Skeletal muscle satellite cell (primary cell): Measurements from ENCODE around the gene ROR1.

Source experiments
- H3K27me3 ChIP-seq: 2 replicates; pipeline ENCODE4 v1.7.0; 2013; ENCODE audit warnings: low read length; ENCODE audit not compliant: control insufficient read depth, insufficient read depth
- H3K36me3 ChIP-seq: 2 replicates; pipeline ENCODE4 v1.7.0; 2013; ENCODE audit warnings: mild to moderate bottlenecking, control low read depth, low read length; ENCODE audit not compliant: insufficient read depth
- H3K4me1 ChIP-seq: 2 replicates; pipeline ENCODE4 v1.7.0; 2013; ENCODE audit warnings: low read length; ENCODE audit not compliant: control insufficient read depth, insufficient read depth
- H3K4me2 ChIP-seq: 2 replicates; pipeline ENCODE4 v1.7.0; 2013; ENCODE audit warnings: mild to moderate bottlenecking, low read length
- H3K4me3 ChIP-seq: 2 replicates; pipeline ENCODE4 v1.7.0; 2013; ENCODE audit warnings: low read length
- H3K9ac ChIP-seq: 2 replicates; pipeline ENCODE4 v1.7.0; 2013; ENCODE audit warnings: mild to moderate bottlenecking, low read depth, low read length, moderate library complexity
- H3K9me3 ChIP-seq: replicated peaks from 2 replicates; pipeline ENCODE4 v1.7.0; 2013; ENCODE audit warnings: mild to moderate bottlenecking, control low read depth, low read length

ROR1 gene

DNA sequence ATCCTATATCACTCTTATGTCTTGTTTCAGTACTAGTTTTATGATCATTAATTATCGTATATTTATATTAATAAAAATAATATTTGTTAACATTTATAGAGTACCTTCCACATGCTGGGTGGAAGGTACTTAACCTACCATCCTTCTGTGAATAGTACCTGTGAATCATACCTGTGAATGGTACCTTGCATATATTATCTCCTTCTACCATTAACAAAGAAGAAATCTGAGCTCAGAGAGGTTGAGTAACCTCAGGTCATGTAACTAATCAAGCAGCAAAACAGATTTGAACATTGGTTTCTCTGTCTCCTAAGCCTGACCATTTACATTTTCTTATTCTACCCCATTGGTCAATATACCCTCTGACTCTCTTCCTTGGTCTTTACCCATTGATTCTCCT, 255.2 kb downstream of the ROR1 start:
- Histone ChIP-seq H3K36me3 (no peaks in the 10 kb centered on the region), H3K9ac (no peak overlapping the region), H3K9me3 (no peaks in the 10 kb centered on the region), H3K4me3 (no peak overlapping the region), H3K4me1 (peaks cover 21% of the 10 kb centered on the region), H3K4me2 (no peak overlapping the region), H3K27me3 (no peaks in the 10 kb centered on the region)

GRCh38 chr1:64030411-64030810, 256.6 kb downstream of the ROR1 start:
- H3K27me3 ChIP-seq = no peaks in the 10 kb centered on the region
- H3K9ac ChIP-seq = no peak overlapping the region
- peaks cover 23% of the 10 kb centered on the region for H3K4me1 ChIP-seq
- no peaks in the 10 kb centered on the region for H3K36me3 ChIP-seq
- H3K4me2 ChIP-seq = no peak overlapping the region
- no peak overlapping the region for H3K4me3 ChIP-seq
- no peaks in the 10 kb centered on the region for H3K9me3 ChIP-seq

GRCh38 chr1:64031236-64031635, 257.4 kb downstream of the ROR1 start:
- H3K36me3 ChIP-seq = no peaks in the 10 kb centered on the region
- H3K9me3 ChIP-seq = no peaks in the 10 kb centered on the region
- H3K4me3 ChIP-seq = no peak overlapping the region
- H3K4me2 ChIP-seq = no peak overlapping the region
- H3K27me3 ChIP-seq = no peaks in the 10 kb centered on the region
- H3K4me1 ChIP-seq = peaks cover 23% of the 10 kb centered on the region
- H3K9ac ChIP-seq = no peak overlapping the region

- Histone ChIP-seq H3K27me3 (no peaks in the 10 kb centered on the region), H3K9me3 (no peaks in the 10 kb centered on the region), H3K4me2 (no peak overlapping the region), H3K4me3 (no peak overlapping the region), H3K36me3 (no peaks in the 10 kb centered on the region), H3K9ac (no peak overlapping the region), H3K4me1 (peaks cover 35% of the 10 kb centered on the region)
Observed at GRCh38 chr1:64033667-64034220, 259.9 kb downstream of the ROR1 start.

- Histone ChIP-seq H3K27me3 (no peaks in the 10 kb centered on the region), H3K4me3 (no peak overlapping the region), H3K4me1 (peaks cover 52% of the 10 kb centered on the region), H3K9ac (no peak overlapping the region), H3K36me3 (no peaks in the 10 kb centered on the region), H3K9me3 (no peaks in the 10 kb centered on the region), H3K4me2 (no peak overlapping the region)
Observed at GRCh38 chr1:64036549-64036948, 262.7 kb downstream of the ROR1 start.

DNA sequence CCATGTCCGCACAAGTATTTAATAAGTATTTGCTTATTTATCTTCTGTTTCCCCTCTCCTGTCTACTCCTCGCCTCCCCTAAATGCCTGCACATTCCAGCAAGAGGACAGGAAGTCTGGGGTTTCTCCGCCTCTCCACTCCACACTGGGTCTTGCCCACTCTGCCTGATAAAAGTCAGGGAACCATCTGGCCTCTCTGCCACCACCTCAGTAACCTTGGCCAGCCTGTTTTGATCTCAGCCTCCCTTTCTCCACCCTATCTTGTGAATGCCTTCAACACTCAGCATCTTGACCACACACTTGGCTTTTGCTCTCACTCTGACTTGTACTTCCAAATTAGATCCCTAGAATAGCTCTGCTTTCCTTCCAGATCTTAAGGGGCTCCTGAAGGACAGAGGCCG, 264.3 kb downstream of the ROR1 start:
- Histone ChIP-seq H3K4me1 (peaks cover 62% of the 10 kb centered on the region), H3K27me3 (no peaks in the 10 kb centered on the region), H3K9me3 (no peaks in the 10 kb centered on the region), H3K9ac (peak overlapping the region; percentile 70), H3K4me2 (no peak overlapping the region), H3K36me3 (no peaks in the 10 kb centered on the region), H3K4me3 (no peak overlapping the region)

DNA sequence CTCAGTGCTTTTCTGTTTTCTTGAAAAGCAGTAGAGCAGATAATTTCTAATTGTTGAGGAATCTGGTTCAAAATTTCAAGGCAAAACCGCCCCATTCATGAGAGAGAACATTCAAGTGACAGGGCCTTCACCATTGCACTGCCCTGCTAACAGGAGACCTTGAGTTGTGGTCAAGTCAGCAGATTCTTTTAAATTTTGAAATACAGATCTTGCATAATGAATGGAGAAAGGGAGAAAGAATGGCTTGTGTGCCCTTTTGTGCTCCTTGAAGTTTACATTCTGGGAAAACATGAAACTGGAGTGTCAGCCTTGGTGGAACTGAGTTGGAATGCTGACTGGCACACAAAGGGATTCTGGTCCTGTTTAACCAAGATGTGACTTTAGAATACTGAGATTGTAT, 265.1 kb downstream of the ROR1 start:
- H3K27me3 ChIP-seq = no peaks in the 10 kb centered on the region
- H3K4me1 ChIP-seq = peaks cover 62% of the 10 kb centered on the region
- peak overlapping the region; percentile 70 for H3K9ac ChIP-seq
- no peaks in the 10 kb centered on the region for H3K36me3 ChIP-seq
- H3K4me3 ChIP-seq = no peak overlapping the region
- H3K9me3 ChIP-seq = no peaks in the 10 kb centered on the region
- peak overlapping the region; percentile 19 for H3K4me2 ChIP-seq

GRCh38 chr1:64039390-64039926, 265.6 kb downstream of the ROR1 start:
- H3K4me3 ChIP-seq = no peak overlapping the region
- no peaks in the 10 kb centered on the region for H3K9me3 ChIP-seq
- H3K36me3 ChIP-seq = no peaks in the 10 kb centered on the region
- H3K4me2 ChIP-seq = peak overlapping the region; percentile 22
- peaks cover 64% of the 10 kb centered on the region for H3K4me1 ChIP-seq
- no peaks in the 10 kb centered on the region for H3K27me3 ChIP-seq
- H3K9ac ChIP-seq = peak overlapping the region; percentile 72

DNA sequence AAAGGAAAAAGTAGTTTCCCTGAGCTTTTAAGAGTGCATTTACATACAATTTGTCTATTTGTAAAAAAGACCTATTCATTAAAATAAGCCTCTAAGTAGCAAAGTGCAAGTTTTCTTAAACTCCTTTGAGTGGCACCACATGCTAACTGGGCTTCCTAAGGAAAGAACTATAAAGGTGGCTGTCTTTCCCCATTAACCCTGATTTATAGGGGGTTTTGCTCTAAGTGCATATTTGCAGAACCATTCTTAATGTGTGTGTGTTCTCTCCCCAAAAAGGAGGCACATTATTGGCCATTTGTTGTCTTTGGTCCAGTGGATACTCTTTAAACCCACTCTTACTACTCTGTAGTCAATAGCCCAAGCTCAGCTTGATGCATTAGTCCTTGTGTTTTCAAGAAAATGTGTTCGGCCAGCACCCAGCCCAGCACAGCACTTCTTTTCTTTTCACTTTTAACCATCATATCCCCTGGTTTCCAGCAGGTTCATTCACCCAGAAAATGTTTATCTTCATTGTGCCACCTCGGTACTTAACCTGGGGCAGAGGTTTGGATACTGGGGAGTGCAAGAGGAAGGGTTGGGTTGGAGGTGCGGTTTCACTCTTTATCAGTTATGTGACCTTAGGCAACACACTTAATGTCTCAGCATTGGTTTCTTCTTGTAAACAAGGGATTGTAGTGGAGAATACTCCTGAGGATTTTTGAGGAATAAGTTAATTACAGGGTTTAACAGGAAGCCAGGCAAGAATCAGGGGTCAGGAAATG, 267.7 kb downstream of the ROR1 start:
- H3K4me3 ChIP-seq = no peak overlapping the region
- no peaks in the 10 kb centered on the region for H3K9me3 ChIP-seq
- peaks cover 68% of the 10 kb centered on the region for H3K4me1 ChIP-seq
- H3K36me3 ChIP-seq = no peaks in the 10 kb centered on the region
- no peaks in the 10 kb centered on the region for H3K27me3 ChIP-seq
- peak overlapping the region; percentile 44 for H3K4me2 ChIP-seq
- H3K9ac ChIP-seq = peak overlapping the region; percentile 72

DNA sequence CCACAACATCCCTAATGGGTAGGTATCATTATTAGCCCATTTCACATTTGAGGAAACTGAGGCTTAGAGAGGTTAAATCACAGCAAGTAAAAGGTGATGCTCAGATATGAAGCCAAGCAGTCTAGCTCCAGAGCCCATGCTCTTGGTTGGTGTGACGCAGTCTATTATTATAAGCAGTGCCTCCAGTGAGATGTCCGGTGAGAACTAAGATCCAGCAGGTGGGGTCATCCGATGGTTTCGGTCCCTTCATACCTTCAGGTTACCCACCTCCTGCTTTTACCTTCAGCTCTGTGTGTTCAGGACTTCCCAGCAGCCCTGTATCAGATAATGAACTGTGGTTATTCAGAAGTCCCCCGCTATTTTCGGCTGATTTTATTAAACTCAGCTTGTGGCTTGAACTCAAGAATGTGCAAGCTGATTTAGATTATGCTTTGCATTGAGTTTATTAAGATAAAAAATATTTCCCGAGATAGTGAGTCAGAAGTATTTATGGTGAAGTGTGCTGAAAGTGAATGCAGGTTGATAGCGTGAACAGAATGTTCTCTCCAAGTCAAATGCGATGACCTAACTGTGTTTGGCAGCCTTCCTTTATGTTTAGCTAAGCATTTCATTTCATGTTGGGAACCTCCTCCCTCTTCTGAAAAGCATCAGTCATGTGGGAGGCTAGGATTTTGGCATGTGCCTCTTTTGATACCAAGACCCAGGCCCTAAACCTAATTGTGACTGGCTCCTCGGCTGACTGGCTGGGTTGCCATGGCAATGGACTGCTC, 268.7 kb downstream of the ROR1 start:
- Histone ChIP-seq H3K9me3 (no peaks in the 10 kb centered on the region), H3K9ac (peak overlapping the region; percentile 79), H3K4me3 (no peak overlapping the region), H3K36me3 (no peaks in the 10 kb centered on the region), H3K4me1 (peaks cover 76% of the 10 kb centered on the region), H3K27me3 (no peaks in the 10 kb centered on the region), H3K4me2 (peak overlapping the region; percentile 52)

DNA sequence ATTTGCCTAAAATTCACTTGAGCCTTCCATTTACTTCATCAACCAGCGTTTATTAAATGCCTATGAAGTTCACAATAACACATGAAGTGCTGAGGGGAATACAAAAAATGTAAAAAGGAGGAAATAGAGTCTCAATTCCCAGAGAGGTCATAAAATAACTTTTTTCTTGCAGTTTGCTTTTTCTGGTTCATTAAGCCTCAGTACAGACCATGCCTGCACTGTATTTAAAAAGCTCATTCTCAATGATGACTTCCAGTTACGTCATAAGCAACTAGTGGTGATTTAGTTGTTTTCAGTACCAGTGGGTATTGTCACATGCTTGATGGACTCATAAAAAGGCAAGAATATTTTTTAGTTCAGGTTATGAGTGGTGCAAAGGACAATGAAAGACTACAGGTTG, 269.5 kb downstream of the ROR1 start:
- H3K27me3 ChIP-seq = no peaks in the 10 kb centered on the region
- no peak overlapping the region for H3K4me3 ChIP-seq
- peak overlapping the region; percentile 52 for H3K4me2 ChIP-seq
- no peaks in the 10 kb centered on the region for H3K36me3 ChIP-seq
- H3K4me1 ChIP-seq = peaks cover 71% of the 10 kb centered on the region
- no peaks in the 10 kb centered on the region for H3K9me3 ChIP-seq
- H3K9ac ChIP-seq = peak overlapping the region; percentile 79
